HG02678 (cell line): Measurements from ENCODE around the gene GAL3ST2.
A peak's percentile ranks its signal among the peaks of the same experiment; 100 is the strongest.
"Not testable (repeated sequence)": the region's sequence is repeated elsewhere in the genome, so short reads cannot be mapped to it uniquely, and the experiment has no call there.

ENCODE experiments used
- ATAC-seq: cut with Tn5 transposase; IDR thresholded peaks from one replicate; pipeline ENCODE4 v1.9.1; 2021; ENCODE audit warnings: mild to moderate bottlenecking, moderate library complexity; ENCODE audit not compliant: unreplicated experiment

GAL3ST2 gene

GRCh38 chr2:241746084-241746483 lies 30.5 kb upstream of the GAL3ST2 start:
- no peak for ATAC-seq

GRCh38 chr2:241748468-241749256 lies 28.0 kb upstream of the GAL3ST2 start:
- no peak for ATAC-seq

- no peak for ATAC-seq
Observed at GRCh38 chr2:241750076-241750840, 26.4 kb upstream of the GAL3ST2 start.

- no peak for ATAC-seq
Observed at GRCh38 chr2:241751152-241751551, 25.5 kb upstream of the GAL3ST2 start.

- no peak for ATAC-seq
Observed at GRCh38 chr2:241751776-241752175, 24.8 kb upstream of the GAL3ST2 start.

- no peak for ATAC-seq
Observed at GRCh38 chr2:241752253-241752652, 24.4 kb upstream of the GAL3ST2 start.

GRCh38 chr2:241752689-241753276 lies 23.8 kb upstream of the GAL3ST2 start:
- ATAC-seq = no peak

- ATAC-seq = no peak
Observed at GRCh38 chr2:241753493-241753892, 23.1 kb upstream of the GAL3ST2 start.

- ATAC-seq = no peak
Observed at GRCh38 chr2:241754042-241754441, 22.6 kb upstream of the GAL3ST2 start.

GRCh38 chr2:241755166-241755565 lies 21.5 kb upstream of the GAL3ST2 start:
- ATAC-seq = no peak

GRCh38 chr2:241755777-241756176 lies 20.8 kb upstream of the GAL3ST2 start:
- ATAC-seq = no peak

GRCh38 chr2:241759067-241759807 lies 17.4 kb upstream of the GAL3ST2 start:
- no peak for ATAC-seq

GRCh38 chr2:241759893-241760292 lies 16.7 kb upstream of the GAL3ST2 start:
- ATAC-seq = not testable (repeated sequence)

- ATAC-seq = no peak
Observed at GRCh38 chr2:241760301-241760771, 16.3 kb upstream of the GAL3ST2 start.

- ATAC-seq = no peak
Observed at GRCh38 chr2:241762321-241762932, 14.2 kb upstream of the GAL3ST2 start.

- peak; percentile 44 for ATAC-seq
Observed at GRCh38 chr2:241762933-241763369, 13.7 kb upstream of the GAL3ST2 start.

- no peak for ATAC-seq
Observed at GRCh38 chr2:241763551-241764274, 12.9 kb upstream of the GAL3ST2 start.

- ATAC-seq = no peak
Observed at GRCh38 chr2:241764275-241765241, 12.1 kb upstream of the GAL3ST2 start.
